SK-N-SH treated with all-trans-retinoic acid at 6 μM for 48 hours (cell line): Measurements from ENCODE around the gene UVSSA.

Experiments
- ARNTL ChIP-seq: fragments of 450-650 bp; formaldehyde crosslinking; IDR thresholded peaks from 2 replicates; pipeline ENCODE4 v1.5.0; 2020; ENCODE audit warnings: low read depth, mild to moderate bottlenecking, moderate library complexity, borderline replicate concordance
- CSRNP3 ChIP-seq: fragments of 250-450 bp; sonication (Bioruptor Pico); IDR thresholded peaks from 2 replicates; pipeline ENCODE4 v1.5.1; 2021; ENCODE audit warnings: mild to moderate bottlenecking, moderate library complexity
- PATZ1 ChIP-seq: fragments of 250-450 bp; sonication (Bioruptor Pico); IDR thresholded peaks from 2 replicates; pipeline ENCODE4 v1.8.0; 2020; ENCODE audit warnings: mild to moderate bottlenecking, moderate library complexity, borderline replicate concordance
- POU6F1 ChIP-seq: fragments of 250-450 bp; sonication (Bioruptor Pico); IDR thresholded peaks from 2 replicates; pipeline ENCODE4 v1.8.0; 2021; ENCODE audit warnings: low read depth, mild to moderate bottlenecking, moderate library complexity, borderline replicate concordance
- RARB ChIP-seq: fragments of 250-450 bp; sonication (Bioruptor Pico); IDR thresholded peaks from 2 replicates; pipeline ENCODE4 v1.8.0; 2021; ENCODE audit warnings: mild to moderate bottlenecking, moderate library complexity
- ZC3H10 ChIP-seq: fragments of 250-450 bp; sonication (Bioruptor Pico); IDR thresholded peaks from 2 replicates; pipeline ENCODE4 v1.5.1; 2021; ENCODE audit warnings: mild to moderate bottlenecking, moderate library complexity
- ZFP3 ChIP-seq: fragments of 250-450 bp; sonication (Bioruptor Pico); IDR thresholded peaks from 2 replicates; pipeline ENCODE4 v1.5.0; 2020; ENCODE audit warnings: mild to moderate bottlenecking, moderate library complexity
- ZNF565 ChIP-seq: fragments of 450-650 bp; formaldehyde crosslinking; conservative IDR thresholded peaks from 2 replicates; pipeline ENCODE4 v1.5.0; 2020; ENCODE audit warnings: low read depth, mild to moderate bottlenecking, moderate library complexity
- ZNF70 ChIP-seq: fragments of 450-650 bp; formaldehyde crosslinking; IDR thresholded peaks from 2 replicates; pipeline ENCODE4 v1.5.0; 2020; ENCODE audit warnings: mild to moderate bottlenecking, moderate library complexity
- TF ChIP-seq, protein P1 (sequence below): fragments of 250-450 bp; sonication (Bioruptor Pico); IDR thresholded peaks from 2 replicates; pipeline ENCODE4 v1.5.0; 2020; ENCODE audit warnings: mild to moderate bottlenecking, moderate library complexity

DNA sequence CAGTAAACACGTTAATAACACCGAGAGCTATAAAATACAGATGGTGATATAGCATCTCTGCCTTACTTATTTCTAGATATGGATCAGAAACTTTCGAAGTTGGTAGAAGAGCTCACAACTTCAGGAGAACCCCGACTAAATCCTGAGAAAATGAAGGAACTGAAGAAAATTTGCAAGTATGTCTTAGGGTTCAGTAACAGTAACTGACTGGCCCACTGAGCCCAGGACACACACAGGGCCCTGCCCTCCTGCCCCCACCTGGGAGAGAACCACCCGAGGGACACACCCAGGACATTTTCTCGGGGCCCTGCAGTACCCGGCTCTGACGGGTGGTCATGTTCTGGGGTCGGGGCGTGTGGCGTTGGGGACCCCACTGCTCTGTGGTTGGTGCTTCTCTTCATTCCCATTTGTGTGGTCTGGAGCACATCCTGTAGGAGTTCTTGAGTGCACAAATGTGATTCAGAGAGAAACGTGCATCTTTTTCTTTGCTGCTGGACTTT, 1.1 kb downstream of the UVSSA start:
- TF ChIP-seq POU6F1 (CRISPR knock-in tag): no peak
- no peak for TF ChIP-seq ARNTL (CRISPR knock-in tag)
- TF ChIP-seq ZFP3 (CRISPR knock-in tag): no peak
- no peak for TF ChIP-seq ZNF565 (CRISPR knock-in tag)
- TF ChIP-seq PATZ1: no peak
- TF ChIP-seq CSRNP3: no peak
- TF ChIP-seq ZNF70: no peak
- TF ChIP-seq, protein P1, sequence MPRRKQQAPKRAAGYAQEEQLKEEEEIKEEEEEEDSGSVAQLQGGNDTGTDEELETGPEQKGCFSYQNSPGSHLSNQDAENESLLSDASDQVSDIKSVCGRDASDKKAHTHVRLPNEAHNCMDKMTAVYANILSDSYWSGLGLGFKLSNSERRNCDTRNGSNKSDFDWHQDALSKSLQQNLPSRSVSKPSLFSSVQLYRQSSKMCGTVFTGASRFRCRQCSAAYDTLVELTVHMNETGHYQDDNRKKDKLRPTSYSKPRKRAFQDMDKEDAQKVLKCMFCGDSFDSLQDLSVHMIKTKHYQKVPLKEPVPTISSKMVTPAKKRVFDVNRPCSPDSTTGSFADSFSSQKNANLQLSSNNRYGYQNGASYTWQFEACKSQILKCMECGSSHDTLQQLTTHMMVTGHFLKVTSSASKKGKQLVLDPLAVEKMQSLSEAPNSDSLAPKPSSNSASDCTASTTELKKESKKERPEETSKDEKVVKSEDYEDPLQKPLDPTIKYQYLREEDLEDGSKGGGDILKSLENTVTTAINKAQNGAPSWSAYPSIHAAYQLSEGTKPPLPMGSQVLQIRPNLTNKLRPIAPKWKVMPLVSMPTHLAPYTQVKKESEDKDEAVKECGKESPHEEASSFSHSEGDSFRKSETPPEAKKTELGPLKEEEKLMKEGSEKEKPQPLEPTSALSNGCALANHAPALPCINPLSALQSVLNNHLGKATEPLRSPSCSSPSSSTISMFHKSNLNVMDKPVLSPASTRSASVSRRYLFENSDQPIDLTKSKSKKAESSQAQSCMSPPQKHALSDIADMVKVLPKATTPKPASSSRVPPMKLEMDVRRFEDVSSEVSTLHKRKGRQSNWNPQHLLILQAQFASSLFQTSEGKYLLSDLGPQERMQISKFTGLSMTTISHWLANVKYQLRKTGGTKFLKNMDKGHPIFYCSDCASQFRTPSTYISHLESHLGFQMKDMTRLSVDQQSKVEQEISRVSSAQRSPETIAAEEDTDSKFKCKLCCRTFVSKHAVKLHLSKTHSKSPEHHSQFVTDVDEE (CRISPR knock-in tag): no peak
- TF ChIP-seq ZC3H10 (CRISPR knock-in tag): no peak
- TF ChIP-seq RARB: no peak
